ENCODE data around the gene DNASE1L1. TPM values are rescaled to one million over a fixed set of nuclear protein-coding genes. Genes with fewer than 3 reads are reported as not detected.

DNASE1L1 gene
- total RNA-seq, 2 donors from 2014 or later: 36.8 to 70.7 TPM

DNA sequence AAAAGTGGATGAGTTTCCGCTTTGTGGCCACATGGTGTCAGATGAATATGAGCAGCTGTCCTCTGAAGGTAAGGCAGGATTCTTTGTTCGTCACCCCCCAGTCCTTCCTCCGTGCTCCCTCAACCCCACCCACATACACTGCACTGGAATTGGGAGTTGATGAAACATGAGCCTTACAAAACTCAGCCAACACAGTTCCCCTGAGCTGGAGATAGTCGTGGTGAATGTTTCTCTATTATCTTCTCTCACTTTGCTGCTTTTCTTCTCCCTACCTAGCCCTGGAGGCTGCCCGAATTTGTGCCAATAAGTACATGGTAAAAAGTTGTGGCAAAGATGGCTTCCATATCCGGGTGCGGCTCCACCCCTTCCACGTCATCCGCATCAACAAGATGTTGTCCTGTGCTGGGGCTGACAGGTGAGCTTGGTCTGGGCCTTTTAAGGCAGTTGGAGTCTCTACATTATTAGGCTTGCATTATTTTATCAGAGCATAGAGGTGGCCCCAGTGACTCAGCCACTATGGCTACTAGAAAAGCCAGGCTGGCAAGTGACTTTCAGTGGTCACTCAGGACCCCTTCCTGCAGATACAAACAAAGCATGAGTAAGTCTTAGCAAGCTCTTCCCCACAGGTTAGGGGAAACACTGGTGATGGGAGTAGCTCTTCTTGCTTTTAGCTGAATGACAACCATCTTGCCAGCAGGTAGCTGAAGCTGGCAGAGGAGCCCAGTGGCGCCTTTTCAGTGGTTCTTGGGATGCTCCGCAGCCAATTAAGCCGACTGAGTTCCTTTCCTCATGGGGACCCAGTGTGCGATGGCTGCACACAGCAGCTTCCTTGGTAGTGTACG lies 9.3 kb downstream of the DNASE1L1 start:
- intact Hi-C loops (cut with DNase I): loop anchor here (5.0 kb wide), 2 partner anchors 38 to 133 kb away; partner anchors contain the start of gene GDI1

GRCh38 chrX:154398668-154399526 lies 10.2 kb downstream of the DNASE1L1 start:
- Histone ChIP-seq H3K27me3 (replicated peaks; ENCODE audit: insufficient read depth) (no peaks in the 10 kb centered on the region), H3K4me1 (replicated peaks) (no peaks in the 10 kb centered on the region), H3K9me3 (no peaks in the 10 kb centered on the region), H3K27ac (peak overlapping the region; percentile 95 to 96), H3K36me3 (no peaks in the 10 kb centered on the region), H3K4me3 (peak overlapping the region; percentile 56 to 62)
- TF ChIP-seq POLR2AphosphoS5 (IDR thresholded peaks at IDR 0.05) (peak; percentile 59), POLR2A (IDR thresholded peaks at IDR 0.05) (no peak)
- TF ChIP-seq, protein P1, sequence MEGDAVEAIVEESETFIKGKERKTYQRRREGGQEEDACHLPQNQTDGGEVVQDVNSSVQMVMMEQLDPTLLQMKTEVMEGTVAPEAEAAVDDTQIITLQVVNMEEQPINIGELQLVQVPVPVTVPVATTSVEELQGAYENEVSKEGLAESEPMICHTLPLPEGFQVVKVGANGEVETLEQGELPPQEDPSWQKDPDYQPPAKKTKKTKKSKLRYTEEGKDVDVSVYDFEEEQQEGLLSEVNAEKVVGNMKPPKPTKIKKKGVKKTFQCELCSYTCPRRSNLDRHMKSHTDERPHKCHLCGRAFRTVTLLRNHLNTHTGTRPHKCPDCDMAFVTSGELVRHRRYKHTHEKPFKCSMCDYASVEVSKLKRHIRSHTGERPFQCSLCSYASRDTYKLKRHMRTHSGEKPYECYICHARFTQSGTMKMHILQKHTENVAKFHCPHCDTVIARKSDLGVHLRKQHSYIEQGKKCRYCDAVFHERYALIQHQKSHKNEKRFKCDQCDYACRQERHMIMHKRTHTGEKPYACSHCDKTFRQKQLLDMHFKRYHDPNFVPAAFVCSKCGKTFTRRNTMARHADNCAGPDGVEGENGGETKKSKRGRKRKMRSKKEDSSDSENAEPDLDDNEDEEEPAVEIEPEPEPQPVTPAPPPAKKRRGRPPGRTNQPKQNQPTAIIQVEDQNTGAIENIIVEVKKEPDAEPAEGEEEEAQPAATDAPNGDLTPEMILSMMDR (IDR thresholded peaks at IDR 0.05): peak; percentile 69 to 91 (median 87)
- WGBS: under 1% methylated on average over 49 of the region's 49 CpGs
- DNase-seq (ENCODE audit: low spot score): peak; percentile 82
- intact Hi-C loops (cut with DNase I): loop anchor here (5.0 kb wide), 1 partner anchor 133 kb away; no protein-coding TSS in a partner anchor

More for the DNA sequence above, 9.3 kb downstream of the DNASE1L1 start:
- TF ChIP-seq POLR2AphosphoS5 (IDR thresholded peaks at IDR 0.05): no peak
- TF ChIP-seq, protein P1 (IDR thresholded peaks at IDR 0.05): no peak
- TF ChIP-seq POLR2A (IDR thresholded peaks at IDR 0.05): no peak
- peak overlapping the region; percentile 56 to 62 for H3K4me3 ChIP-seq
- no peak for DNase-seq (ENCODE audit: low spot score)
- no peaks in the 10 kb centered on the region for H3K4me1 ChIP-seq (replicated peaks)
- H3K9me3 ChIP-seq: no peaks in the 10 kb centered on the region
- 29% methylated on average over 14 of the region's 14 CpGs for WGBS
- H3K27me3 ChIP-seq (replicated peaks; ENCODE audit: insufficient read depth): no peaks in the 10 kb centered on the region
- H3K36me3 ChIP-seq: no peaks in the 10 kb centered on the region
- H3K27ac ChIP-seq: peak overlapping the region; percentile 95 to 96

DNA sequence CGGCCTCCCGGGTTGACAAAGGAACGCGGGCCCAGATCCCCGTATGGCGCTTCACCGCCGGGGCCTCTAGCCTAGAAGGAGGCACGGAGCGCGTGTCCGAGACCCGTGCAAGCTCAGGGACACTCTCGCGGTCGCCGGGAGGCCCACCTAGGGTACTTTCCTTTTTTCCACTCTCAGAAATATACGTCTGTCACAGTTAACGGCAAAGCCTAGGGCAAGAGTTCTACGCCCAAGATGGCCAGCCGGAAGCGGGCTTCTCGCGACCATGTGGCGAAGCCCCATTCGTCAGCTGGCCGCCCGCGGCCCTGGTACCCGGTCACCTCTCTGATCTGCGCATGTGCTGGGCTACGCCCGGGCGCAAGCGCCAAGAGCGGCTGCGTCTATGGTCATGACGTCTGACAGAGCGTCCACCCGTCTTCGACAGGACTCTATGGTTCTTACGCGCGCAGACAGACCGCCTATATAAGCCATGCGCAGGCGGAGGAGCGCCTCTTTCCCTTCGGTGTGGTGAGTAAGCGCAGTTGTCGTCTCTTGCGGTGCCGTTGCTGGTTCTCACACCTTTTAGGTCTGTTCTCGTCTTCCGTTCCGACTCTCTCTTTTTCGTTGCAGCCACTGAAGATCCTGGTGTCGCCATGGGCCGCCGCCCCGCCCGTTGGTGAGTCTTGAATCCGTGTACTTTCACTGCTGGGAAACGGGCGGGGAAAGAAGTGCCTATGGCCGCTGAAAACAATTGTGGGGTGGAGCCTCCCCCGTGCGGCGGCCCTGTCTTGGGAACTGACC lies 11.0 kb downstream of the DNASE1L1 start, which contains the start of gene RPL10:
Gene RPL10 (plus strand): TSS at position 490 of the 780 bp plus-strand sequence. CDS start 143 bp downstream, at position 633.
- under 1% methylated on average over 44 of the region's 69 CpGs for WGBS
- intact Hi-C loops (cut with DNase I): loop anchor here (5.0 kb wide), 1 partner anchor 134 kb away; no protein-coding TSS in a partner anchor
- H3K4me1 ChIP-seq (replicated peaks): no peaks in the 10 kb centered on the region

More for the DNA sequence above, 11.0 kb downstream of the DNASE1L1 start, which contains the start of gene RPL10:
- Histone ChIP-seq H3K27ac (peak within 1 kb of the TSS; percentile 95 to 96), H3K36me3 (no peaks in the 10 kb centered on the region), H3K27me3 (replicated peaks; ENCODE audit: insufficient read depth) (no peaks in the 10 kb centered on the region), H3K4me3 (peak within 1 kb of the TSS; percentile 56 to 62), H3K9me3 (no peaks in the 10 kb centered on the region)
- DNase-seq (ENCODE audit: low spot score): peak; percentile 92
- peak; percentile 81 for TF ChIP-seq POLR2A (IDR thresholded peaks at IDR 0.05)
- peak; percentile 94 for TF ChIP-seq POLR2AphosphoS5 (IDR thresholded peaks at IDR 0.05)
- TF ChIP-seq, protein P1 (IDR thresholded peaks at IDR 0.05): peak in 1 of 4 experiments; percentile 25

All from prostate gland (tissue), 2 donors.